Left colon (tissue), 2 donors: Measurements from ENCODE around the gene MAPK8. TPM values are rescaled to one million over a fixed set of nuclear protein-coding genes. Genes with fewer than 3 reads are reported as not detected.
A peak's percentile ranks its signal among the peaks of the same experiment; 100 is the strongest.
"Not testable (repeated sequence)": the region's sequence is repeated elsewhere in the genome, so short reads cannot be mapped to it uniquely, and the experiment has no call there.

Experiments used
- ATAC-seq: fragments of 200-7000 bp; cut with Tn5 transposase; one replicate; pipeline ENCODE4 v1.9.1; 2020; ENCODE audit warnings: mild to moderate bottlenecking, moderate library complexity
- DNase-seq, 2 donors: peaks; one replicate each; pipeline ENCODE4 v3.0.0-alpha.2; 2020
- intact Hi-C, 2 donors: fragments of 100-400 bp; cut with DNase I in 1 of 2; cut with micrococcal nuclease in 1 of 2; formaldehyde crosslinking; loops; one replicate each; pipeline versions ENCODE4 v1.11.2 to v1.14.0; 2022; cut with DNase I, micrococcal nuclease
- total RNA-seq, 2 donors: library from RNA; stranded (reverse); fragmentation: NEBNext Ultra II Directional; extraction: Animal tissue kit (Norgen Biotek cat#: 25700); gene quantifications; one replicate each; pipeline ENCODE4 v1.2.1, GENCODE V29; 2021
- donor health status: DM: no; HTN: no; CAD: no.
- donor health status: DM: yes; HTN: yes; CAD: no.

The MAPK8 gene
- total RNA-seq, 2 donors from 2014 or later, result 43.1 to 50.9 TPM

DNA sequence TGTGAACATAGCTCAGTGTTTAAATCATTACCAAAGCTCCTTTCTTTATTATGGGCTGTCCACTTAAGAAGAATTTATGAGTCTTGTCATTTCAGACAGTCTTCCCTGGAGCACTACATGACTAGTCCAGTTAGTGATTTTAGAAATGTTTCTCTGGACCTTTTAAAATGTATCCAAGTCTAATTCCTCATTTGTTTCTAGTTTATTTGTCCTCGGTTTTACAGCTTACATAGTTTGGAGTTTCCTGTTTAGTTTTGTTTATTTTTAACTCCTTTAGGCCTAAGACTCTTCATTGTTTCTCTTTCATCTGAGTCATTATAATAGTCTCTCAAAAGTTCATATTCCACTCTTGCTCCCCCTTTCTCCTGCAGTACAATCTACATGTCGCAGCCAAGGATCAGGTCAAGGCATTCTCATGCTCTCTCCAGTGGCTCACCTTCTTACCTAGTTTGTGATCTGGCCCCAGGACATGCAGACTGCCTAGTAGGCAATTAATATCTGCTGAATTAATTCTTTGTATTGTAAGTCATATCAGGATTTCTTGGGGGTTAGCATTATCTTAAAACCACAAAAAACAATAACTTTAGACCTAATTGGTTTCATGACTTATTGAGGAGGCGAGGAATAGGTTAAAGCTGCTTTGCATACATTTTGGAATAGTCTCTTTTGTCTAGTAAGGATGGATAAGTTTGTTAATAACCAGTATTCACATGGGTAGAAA lies 93.8 kb downstream of the MAPK8 start:
- DNase-seq (no peak), ATAC-seq (peak; percentile 32)
- intact Hi-C loops, result no loop called here

DNA sequence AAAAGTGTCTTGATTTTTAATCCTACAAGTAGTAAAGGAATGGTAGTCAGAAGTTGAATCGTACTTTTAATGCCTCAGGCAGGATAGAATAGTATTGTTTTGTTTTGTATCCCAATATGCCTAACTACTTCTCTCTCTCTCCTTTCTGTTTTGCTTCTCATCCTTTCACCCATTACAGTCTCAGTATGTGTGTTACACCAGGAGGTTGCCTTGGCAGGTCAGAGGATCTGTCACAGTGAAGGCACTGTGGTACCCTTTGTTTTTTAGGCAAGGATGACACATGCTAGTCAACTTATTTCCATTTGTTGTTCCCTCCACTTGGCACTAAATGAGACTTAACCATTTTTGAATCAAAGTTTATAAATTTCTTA lies 94.4 kb downstream of the MAPK8 start:
- ATAC-seq (no peak), DNase-seq (no peak)
- intact Hi-C loops, result no loop called here

DNA sequence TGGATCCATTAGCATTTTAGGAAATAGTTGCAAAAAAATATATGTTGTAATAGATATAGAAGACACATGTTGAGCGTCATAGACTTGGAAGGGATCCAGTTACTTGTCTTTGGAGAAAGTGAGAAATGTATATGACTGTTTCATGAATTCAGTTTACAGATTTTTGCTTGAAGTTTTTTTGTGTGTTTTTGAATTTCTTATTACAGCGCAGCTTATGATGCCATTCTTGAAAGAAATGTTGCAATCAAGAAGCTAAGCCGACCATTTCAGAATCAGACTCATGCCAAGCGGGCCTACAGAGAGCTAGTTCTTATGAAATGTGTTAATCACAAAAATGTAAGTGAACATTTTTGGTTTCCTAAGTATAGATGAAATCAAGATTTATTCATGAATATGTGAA lies 98.2 kb downstream of the MAPK8 start:
- no peak for ATAC-seq
- no peak for DNase-seq
- intact Hi-C loops, result no loop called here

DNA sequence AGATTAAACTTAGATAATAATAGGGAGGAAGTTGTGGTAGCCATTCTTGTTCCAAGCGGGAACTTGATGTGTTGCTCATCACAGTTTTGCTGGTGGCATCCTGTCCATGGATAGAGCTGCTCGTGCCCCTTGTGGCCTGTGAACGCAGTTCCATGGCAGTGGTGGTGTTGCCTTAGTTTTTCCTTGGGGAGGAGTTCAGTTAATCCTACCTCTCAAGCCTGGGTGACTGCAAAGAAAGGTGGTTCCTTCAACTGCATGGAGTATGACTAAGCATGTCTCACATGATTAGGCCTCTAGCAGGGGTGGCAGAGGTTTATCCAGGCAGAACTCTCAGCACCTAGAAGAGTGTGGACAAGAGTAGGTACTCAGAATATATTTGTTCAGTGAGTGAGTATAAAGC lies 99.7 kb downstream of the MAPK8 start:
- ATAC-seq (no peak), DNase-seq (no peak)
- intact Hi-C loops, result no loop called here

DNA sequence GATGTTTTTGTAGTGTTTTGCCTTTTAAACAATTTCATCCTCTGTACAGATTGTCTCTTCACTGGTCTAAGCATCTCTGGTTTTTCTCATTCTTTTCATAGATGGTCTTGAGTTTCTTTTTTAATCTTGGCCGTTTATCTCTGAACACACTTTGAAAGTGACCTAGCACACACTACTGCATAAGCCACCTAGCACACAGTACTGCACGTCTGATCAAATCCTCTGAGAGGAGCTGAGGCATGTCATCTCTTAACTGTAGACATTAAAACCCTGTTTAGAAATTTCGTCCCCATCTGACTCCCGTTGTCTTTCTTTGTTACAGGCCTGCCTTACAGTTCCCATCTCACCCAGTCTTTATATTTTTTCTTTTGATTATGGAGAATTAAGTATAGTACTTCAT lies 100.2 kb downstream of the MAPK8 start:
- intact Hi-C loops, result no loop called here
- DNase-seq (no peak), ATAC-seq (no peak)

DNA sequence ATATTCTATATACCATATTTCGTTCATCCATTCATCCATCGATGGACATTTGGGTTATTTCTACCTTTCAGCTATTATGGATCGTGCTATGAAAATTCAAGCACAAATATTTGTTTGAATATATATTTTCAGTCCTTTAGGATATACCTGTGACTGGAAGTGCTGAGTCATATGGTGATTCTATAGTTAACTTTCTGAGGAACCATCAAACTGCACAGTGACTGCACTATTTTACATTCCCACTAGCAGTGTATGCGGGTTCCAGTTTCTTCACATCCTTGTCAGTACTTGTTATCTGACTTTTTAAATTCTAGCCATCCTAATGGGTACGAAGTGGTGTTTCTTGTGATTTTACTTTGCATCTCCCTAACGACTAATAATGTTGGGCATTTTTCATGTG lies 104.0 kb downstream of the MAPK8 start:
- DNase-seq, result no peak
- intact Hi-C loops, result no loop called here
- no peak for ATAC-seq

DNA sequence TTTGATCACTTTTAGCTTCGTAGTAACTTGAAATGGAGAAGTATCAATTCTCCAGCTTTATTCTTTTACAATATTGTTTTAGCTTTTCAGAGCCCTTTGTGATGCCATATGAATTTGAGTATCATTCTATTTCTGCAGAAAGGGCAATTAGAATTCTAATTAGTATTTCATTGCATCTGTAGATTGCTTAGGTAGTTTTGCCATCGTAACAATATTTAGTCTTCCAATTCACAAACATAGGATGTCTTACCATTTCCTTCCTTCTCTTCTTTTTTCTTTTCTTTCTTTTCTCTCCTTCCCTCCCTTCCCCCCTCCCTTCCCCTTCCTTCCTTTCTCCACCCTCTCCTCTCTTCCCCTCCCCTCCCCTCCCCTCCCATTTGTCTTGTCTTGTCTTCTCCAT lies 105.0 kb downstream of the MAPK8 start:
- DNase-seq (no peak), ATAC-seq (no peak)
- intact Hi-C loops, result no loop called here

DNA sequence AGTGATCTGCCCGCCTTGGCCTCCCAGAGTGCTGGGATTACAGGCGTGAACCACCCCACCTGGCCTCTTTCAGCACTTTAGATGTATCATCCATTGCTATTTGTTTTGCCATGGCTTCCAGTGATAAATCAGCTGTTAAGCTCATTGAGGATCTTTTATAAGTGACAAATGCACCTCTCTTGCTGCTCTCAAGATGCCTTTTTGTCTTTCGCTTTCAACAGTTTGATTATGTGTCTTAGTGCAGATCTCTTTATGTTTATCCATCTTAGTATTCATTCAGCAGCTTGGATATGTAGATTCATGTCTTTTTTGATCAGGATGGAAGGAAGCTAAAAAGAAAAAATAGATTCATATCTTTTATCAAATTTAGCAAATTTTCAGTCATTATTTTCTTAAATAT lies 105.6 kb downstream of the MAPK8 start:
- no peak for ATAC-seq
- intact Hi-C loops, result no loop called here
- DNase-seq, result no peak

DNA sequence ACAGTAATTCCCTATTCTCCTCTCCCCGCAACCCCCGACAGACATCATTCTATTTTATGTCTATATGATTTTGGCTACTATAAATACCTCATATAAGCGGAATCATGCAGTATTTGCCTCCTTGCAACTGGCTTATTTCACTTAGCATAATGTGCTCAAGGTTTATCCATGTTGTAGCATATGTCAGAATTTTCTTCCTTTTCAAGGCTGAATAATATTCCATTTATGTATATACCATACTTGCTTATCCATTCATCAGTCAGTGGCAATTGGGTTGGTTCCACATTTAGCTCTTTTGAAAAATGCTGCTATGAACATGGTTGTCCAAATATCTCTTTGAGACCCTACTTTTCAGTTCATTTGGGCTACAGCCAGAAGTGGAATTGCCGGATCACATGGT lies 106.5 kb downstream of the MAPK8 start:
- DNase-seq (no peak), ATAC-seq (no peak)
- intact Hi-C loops, result no loop called here

DNA sequence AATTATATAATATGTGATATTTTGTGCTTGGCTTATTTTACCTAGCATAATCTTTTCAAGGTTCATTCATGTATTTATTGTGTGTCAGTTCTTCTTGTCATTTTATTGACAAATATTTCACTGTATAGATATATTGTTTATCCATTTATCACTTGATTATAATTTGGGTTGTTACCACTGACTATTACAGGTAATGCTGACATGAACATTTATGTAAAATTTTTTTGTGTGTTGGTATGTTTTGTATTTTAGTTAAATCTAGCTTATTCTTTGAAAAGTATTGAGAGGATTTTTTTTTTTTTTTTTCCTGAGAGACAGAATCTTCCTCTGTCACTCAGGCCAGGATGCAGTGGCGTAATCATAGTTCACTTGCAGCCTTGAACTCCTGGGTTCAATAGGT lies 107.7 kb downstream of the MAPK8 start:
- intact Hi-C loops, result no loop called here
- DNase-seq (no peak), ATAC-seq (no peak)

DNA sequence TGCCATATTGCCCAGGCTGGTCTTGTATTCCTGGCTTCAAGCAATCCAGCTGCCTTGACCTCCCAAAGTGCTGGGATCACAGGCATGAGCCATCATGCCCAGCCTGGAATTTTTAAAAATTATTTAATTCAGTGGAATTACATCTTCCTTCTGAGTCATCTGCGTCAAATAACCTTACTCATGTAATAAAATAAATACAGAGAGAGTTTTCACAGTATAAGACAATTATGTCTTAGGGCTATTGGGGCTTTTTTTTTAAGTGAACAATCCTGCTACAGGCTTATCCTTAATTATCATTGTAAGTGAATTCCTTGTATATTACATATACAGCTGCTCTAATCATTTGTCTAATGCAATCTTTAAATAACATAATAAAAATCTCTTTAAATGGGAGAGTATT lies 108.3 kb downstream of the MAPK8 start:
- no peak for DNase-seq
- intact Hi-C loops, result no loop called here
- ATAC-seq, result no peak

DNA sequence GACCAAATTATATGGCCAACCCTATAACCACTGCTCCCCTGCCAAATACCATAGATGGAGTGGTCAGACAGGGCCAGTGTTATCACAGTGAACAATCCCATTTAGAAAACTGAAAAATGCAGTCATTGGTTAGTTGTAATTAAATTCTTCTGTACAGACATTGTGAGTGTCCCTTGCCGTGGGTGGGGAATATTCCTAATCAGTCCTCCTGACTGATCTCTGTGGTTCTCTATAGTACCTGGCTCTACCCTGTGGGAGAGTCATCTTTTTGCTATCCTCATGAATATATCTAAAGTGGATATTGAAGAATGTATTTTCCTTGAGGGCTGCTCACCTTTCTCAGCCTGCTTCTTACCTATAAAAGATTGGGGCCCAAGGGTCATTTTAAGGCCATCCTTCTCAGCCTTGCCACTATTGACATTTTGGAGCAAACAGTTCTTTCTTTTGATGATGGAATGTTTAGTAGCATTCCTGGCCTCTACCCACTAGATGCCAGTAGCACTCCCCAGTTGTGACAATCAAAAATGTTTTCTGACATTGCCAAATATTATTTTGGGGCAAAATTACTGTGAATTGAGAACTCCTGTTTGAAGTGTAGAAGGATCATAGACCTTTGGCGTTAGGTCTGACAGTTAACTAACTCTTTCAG lies 110.2 kb downstream of the MAPK8 start:
- intact Hi-C loops, result no loop called here
- ATAC-seq, result no peak

DNA sequence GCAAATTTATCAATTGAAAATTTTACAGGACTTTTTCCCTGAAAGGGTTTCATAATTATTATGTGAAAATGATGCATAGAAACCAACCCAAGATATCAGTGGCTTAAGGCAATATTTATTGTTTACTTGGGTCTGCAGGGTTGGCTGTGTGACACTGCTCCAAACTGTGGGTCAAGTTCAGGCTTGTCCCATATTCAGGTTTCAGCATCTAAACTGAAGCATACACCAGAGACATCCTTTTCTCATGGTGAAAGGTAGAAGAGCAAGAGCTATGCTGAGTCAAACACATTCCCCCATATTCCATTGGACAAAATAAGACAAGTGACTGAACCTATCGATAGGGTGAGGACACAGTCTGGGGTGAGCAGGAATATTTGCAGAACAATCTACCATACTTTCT lies 110.9 kb downstream of the MAPK8 start:
- ATAC-seq (no peak), DNase-seq (no peak)
- intact Hi-C loops, result no loop called here

More for the DNA sequence above, 110.2 kb downstream of the MAPK8 start:
- no peak for DNase-seq

DNA sequence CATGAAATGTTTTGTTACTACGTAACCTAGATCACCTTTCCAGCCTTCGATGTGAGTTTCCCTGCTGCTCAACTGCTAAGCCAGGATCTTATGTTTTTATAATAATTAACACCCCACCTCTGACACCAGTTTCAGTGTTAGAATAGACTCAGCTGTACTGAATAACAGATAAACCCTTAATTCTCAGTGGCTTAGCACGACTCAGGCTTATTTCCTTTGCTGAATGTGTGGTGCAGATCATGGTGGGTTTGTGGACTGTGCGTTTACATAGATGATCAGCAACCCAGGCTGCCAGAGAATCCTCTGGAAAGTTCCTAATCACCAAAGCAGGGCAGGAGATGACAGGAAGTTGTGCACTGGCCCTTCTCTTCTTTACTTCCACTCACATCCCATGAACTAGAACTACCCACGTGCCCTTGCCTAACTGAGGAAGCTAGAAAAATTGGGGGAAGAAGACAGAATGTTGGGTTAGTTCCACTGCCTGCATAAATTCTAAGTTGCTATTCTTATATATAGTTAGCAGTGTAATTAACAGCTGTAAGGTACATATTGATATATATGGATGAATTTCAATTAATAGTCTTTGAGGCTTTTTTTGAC lies 111.8 kb downstream of the MAPK8 start:
- DNase-seq, result no peak
- intact Hi-C loops, result no loop called here
- no peak for ATAC-seq

DNA sequence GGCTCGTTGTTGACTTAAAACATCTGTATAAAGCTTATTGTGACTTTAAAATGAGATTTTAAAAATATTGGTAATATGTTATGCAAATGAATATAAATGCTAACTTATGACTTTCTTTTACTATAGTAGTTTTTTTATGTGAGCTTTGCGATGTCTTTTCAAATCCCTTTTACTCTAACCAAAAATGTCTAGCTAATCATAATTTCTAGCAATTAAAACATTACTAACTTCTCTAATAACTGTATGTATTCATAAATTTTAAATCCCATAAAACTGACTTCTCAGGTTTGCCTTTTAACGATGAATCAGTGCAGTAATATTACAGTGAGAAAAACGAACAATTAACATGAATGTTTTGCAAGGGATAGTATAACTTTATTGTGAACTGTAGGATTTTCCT lies 113.2 kb downstream of the MAPK8 start:
- ATAC-seq (no peak), DNase-seq (no peak)
- intact Hi-C loops, result no loop called here

DNA sequence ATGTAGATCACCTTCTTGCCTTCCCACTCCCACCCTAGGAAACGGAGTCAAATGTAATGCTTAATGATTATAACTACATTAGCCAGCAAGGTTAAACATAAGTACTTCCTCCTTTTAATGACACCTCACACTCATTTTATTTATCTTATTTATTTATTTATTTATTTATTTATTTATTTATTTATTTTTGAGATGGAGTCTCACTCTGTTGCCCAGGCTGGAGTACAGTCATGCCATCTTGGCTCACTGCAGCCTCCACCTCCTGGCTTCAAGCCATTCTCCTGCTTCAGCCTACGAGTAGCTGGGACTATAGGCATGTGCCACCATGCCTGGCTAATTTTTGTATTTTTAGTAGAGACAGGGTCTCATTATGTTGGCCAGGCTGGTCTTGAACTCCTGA lies 115.4 kb downstream of the MAPK8 start:
- DNase-seq, ATAC-seq, intact Hi-C loops: not testable (repeated sequence)

DNA sequence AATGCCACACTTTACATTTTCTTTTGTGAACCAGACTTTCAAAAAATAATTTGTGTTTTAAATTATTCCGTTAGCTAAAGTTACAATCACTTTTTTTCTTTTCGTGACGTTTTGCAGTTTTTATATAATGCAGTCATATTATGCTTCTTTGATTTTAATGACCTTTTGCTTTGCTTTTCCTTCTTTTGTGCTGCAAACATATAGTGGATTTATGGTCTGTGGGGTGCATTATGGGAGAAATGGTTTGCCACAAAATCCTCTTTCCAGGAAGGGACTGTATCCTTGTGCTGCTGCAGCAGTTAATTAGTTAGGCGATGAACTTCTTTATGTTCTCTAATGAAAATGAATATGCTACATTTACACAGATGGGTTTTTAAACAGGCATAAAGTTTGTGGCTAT lies 117.4 kb downstream of the MAPK8 start:
- intact Hi-C loops, result no loop called here

DNA sequence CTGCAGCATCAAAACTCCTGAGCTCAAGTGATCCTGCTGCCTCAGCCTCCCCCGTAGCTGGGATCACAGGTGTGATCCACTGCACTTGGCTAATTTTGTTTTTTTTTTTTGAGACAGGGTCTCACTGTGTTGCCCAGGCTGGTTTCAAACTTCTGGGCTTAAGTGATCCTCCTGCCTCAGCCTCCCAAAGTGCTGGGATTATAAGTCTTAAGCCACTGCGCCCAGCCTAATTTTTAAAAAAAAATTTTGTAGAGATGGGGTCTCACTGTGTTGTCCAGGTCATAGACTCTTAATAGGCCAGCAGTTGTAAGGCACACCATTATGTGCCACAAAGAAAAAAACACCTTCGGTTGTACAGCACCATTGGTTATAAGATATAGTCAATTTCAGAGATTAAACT lies 122.4 kb downstream of the MAPK8 start:
- intact Hi-C loops, result no loop called here

More for the DNA sequence above, 117.4 kb downstream of the MAPK8 start:
- ATAC-seq (no peak), DNase-seq (no peak)

DNA sequence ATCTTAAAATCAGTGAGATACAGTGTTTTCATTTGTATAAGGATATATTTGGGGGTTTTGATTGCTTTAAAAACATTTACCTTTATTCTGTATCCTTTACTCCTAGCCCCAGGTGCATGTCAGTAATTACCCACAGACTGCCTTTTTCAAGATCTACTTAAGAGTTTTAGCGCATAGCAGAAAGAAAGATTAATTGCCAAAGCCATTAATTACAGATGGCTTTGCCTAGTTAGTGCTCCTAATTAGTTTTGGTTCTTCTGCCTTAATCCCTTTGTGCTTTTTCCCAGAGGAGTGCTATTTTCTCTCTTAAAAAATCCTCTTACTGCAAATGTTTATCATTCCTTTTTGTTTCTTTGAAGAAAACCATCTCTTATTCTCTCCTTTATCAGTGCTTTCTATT lies 122.8 kb downstream of the MAPK8 start:
- ATAC-seq (no peak), DNase-seq (no peak)
- intact Hi-C loops, result no loop called here

More for the DNA sequence above, 122.4 kb downstream of the MAPK8 start:
- ATAC-seq (no peak), DNase-seq (no peak)

DNA sequence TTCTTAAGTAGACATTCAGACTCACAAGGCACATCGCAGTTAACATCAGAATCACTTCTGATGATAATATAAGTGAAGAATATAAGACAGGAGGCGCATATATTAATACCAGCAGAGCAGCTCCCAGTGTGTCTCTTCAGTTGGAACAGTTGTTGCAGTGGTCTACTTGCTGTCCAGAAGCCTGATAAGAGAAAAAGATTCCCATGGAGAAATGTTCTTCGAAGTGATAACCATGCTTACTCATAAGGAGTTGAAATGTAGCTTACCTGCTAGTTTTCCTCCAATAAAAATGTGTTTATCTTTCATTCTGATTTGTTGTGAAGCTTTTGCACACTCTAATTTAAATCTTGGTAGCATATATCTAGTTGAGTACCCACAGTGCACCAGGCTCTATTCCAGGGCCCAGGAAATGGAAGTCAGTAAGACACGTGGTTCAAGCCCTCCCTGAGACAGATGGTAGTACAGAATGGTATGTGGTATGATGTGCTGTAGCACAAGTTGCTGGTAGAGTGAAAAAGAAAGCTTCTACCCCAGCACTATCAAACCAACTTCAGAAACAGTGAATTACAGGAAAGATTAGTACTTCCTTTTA lies 124.0 kb downstream of the MAPK8 start:
- ATAC-seq (no peak), DNase-seq (no peak)
- intact Hi-C loops, result no loop called here
